ENCODE measurements around the gene TNPO2. TPM values are rescaled to one million over a fixed set of nuclear protein-coding genes. Genes with fewer than 3 reads are reported as not detected.
A peak's percentile ranks its signal among the peaks of the same experiment; 100 is the strongest.

TNPO2 gene
- total and polyA plus RNA-seq, 2 of the 13 experiments (the other 11 are each of a cell fraction or from before 2014, with no cell fraction given), result 31.7 to 61.0 TPM

GRCh38 chr19:12721656-12722565, 1.8 kb downstream of the TNPO2 start (continued):
- TF ChIP-seq KAT7 (CRISPR knock-in tag; IDR thresholded peaks at IDR 0.05; ENCODE audit: borderline replicate concordance), result no peak
- TF ChIP-seq ZBTB49 (CRISPR knock-in tag; IDR thresholded peaks at IDR 0.05; ENCODE audit: borderline replicate concordance), result no peak
- no peak for TF ChIP-seq ZNF101 (CRISPR knock-in tag; IDR thresholded peaks at IDR 0.05; ENCODE audit: borderline replicate concordance, low read depth)
- no peak for TF ChIP-seq REST (IDR thresholded peaks at IDR 0.05; ENCODE audit: borderline replicate concordance in 1 of 2, low read depth in 1 of 2, low read length in 2 of 2)
- TF ChIP-seq THAP11 (CRISPR knock-in tag; IDR thresholded peaks at IDR 0.05), result no peak
- TF ChIP-seq PRDM15 (CRISPR knock-in tag; IDR thresholded peaks at IDR 0.05), result no peak
- no peak for TF ChIP-seq NR3C1 (CRISPR knock-in tag; IDR thresholded peaks at IDR 0.05)
- no peak for TF ChIP-seq MED8 (CRISPR knock-in tag; IDR thresholded peaks at IDR 0.05; ENCODE audit: insufficient replicate concordance)
- no peak for TF ChIP-seq GZF1 (CRISPR knock-in tag; IDR thresholded peaks at IDR 0.05)
- TF ChIP-seq NPAS2 (CRISPR knock-in tag; IDR thresholded peaks at IDR 0.05; ENCODE audit: borderline replicate concordance), result no peak
- TF ChIP-seq ZNF687 (CRISPR knock-in tag; IDR thresholded peaks at IDR 0.05), result peak; percentile 1; the same call in 1 of the 2 replicates
- no peak for TF ChIP-seq ZNF563 (CRISPR knock-in tag; IDR thresholded peaks at IDR 0.05)
- TF ChIP-seq REL (CRISPR knock-in tag; conservative IDR thresholded peaks at IDR 0.05), result no peak
